ENCODE results near the gene ENPP5.

The ENPP5 gene

DNA sequence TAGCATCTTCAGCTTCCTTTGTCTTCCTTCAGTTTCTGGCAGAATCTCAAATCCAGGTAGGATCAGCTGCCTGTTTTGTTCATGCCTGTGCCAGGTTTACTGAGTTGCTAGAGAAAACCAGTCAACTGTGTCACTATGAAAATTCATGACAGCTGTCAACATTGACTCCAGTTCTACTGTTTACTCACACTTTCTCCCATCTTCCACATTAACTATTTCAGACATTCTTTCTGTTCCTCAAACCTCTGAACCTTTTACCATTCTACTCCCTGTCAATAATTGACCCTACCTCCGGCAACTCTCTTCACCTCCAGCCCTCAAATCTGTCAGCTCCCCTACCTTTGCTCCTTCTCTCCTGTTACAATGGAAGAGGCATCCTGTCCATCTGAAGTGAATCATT is 32.5 kb downstream of the ENPP5 start (continued):
- TF ChIP-seq ZC3H10 (CRISPR knock-in tag; IDR thresholded peaks at IDR 0.05) (no peak), CSDC2 (CRISPR knock-in tag; IDR thresholded peaks at IDR 0.05) (no peak), OSR1 (CRISPR knock-in tag; IDR thresholded peaks at IDR 0.05) (no peak), PPARA (CRISPR knock-in tag; IDR thresholded peaks at IDR 0.05; ENCODE audit: borderline replicate concordance) (no peak), ZNF8 (CRISPR knock-in tag; IDR thresholded peaks at IDR 0.05) (no peak), SNAI2 (CRISPR knock-in tag; IDR thresholded peaks at IDR 0.05) (no peak), BACH2 (CRISPR knock-in tag; IDR thresholded peaks at IDR 0.05; ENCODE audit: borderline replicate concordance) (no peak)
- TF ChIP-seq, protein P1, sequence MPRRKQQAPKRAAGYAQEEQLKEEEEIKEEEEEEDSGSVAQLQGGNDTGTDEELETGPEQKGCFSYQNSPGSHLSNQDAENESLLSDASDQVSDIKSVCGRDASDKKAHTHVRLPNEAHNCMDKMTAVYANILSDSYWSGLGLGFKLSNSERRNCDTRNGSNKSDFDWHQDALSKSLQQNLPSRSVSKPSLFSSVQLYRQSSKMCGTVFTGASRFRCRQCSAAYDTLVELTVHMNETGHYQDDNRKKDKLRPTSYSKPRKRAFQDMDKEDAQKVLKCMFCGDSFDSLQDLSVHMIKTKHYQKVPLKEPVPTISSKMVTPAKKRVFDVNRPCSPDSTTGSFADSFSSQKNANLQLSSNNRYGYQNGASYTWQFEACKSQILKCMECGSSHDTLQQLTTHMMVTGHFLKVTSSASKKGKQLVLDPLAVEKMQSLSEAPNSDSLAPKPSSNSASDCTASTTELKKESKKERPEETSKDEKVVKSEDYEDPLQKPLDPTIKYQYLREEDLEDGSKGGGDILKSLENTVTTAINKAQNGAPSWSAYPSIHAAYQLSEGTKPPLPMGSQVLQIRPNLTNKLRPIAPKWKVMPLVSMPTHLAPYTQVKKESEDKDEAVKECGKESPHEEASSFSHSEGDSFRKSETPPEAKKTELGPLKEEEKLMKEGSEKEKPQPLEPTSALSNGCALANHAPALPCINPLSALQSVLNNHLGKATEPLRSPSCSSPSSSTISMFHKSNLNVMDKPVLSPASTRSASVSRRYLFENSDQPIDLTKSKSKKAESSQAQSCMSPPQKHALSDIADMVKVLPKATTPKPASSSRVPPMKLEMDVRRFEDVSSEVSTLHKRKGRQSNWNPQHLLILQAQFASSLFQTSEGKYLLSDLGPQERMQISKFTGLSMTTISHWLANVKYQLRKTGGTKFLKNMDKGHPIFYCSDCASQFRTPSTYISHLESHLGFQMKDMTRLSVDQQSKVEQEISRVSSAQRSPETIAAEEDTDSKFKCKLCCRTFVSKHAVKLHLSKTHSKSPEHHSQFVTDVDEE (CRISPR knock-in tag; IDR thresholded peaks at IDR 0.05) = no peak

DNA sequence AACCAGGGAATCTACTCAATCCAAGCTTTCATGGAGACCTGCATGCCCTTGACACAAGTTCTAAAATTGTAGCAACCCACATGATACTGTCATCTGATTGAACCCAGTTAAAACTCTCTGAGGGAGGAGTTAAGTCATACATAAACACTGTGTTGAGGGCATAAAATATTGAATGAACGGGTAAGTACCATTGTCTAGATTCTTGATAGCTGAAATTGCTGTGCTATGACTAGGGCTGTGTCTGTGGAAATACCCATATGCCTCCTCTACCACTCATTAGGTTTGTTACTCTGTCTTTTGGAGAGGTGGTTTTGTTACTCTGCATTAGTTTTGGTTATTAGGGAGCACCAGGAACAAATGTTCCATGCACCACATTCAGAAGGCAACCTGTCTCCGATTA is 33.4 kb downstream of the ENPP5 start:
- TF ChIP-seq, protein P2, sequence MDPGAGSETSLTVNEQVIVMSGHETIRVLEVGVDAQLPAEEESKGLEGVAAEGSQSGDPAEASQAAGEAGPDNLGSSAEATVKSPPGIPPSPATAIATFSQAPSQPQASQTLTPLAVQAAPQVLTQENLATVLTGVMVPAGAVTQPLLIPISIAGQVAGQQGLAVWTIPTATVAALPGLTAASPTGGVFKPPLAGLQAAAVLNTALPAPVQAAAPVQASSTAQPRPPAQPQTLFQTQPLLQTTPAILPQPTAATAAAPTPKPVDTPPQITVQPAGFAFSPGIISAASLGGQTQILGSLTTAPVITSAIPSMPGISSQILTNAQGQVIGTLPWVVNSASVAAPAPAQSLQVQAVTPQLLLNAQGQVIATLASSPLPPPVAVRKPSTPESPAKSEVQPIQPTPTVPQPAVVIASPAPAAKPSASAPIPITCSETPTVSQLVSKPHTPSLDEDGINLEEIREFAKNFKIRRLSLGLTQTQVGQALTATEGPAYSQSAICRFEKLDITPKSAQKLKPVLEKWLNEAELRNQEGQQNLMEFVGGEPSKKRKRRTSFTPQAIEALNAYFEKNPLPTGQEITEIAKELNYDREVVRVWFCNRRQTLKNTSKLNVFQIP (CRISPR knock-in tag; IDR thresholded peaks at IDR 0.05; ENCODE audit: borderline replicate concordance, low read depth) = no peak
- TF ChIP-seq BACH2 (CRISPR knock-in tag; IDR thresholded peaks at IDR 0.05; ENCODE audit: borderline replicate concordance) = no peak
- no peak for ATAC-seq

DNA sequence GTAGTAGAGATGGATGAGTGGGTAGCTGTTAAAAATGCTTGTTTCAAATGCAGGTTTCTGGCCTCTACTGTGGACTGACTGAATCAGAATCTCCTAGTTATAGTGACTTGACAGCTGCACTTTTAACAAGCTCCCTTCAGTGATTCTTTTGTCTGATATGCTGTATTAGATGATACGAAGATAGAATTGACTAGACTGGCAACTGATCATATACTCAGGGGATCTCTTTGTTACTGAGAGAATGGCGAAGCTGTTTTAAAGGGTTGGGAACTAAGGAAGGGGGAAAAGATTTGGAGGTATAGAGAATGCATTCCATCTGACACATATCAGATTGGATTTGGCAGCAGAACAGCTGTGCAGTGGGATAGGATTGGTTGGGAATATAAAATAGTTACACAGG is 33.9 kb downstream of the ENPP5 start:
- no peak for ATAC-seq
- no peak for TF ChIP-seq ESRRG (CRISPR knock-in tag; IDR thresholded peaks at IDR 0.05)
- TF ChIP-seq, protein P3, sequence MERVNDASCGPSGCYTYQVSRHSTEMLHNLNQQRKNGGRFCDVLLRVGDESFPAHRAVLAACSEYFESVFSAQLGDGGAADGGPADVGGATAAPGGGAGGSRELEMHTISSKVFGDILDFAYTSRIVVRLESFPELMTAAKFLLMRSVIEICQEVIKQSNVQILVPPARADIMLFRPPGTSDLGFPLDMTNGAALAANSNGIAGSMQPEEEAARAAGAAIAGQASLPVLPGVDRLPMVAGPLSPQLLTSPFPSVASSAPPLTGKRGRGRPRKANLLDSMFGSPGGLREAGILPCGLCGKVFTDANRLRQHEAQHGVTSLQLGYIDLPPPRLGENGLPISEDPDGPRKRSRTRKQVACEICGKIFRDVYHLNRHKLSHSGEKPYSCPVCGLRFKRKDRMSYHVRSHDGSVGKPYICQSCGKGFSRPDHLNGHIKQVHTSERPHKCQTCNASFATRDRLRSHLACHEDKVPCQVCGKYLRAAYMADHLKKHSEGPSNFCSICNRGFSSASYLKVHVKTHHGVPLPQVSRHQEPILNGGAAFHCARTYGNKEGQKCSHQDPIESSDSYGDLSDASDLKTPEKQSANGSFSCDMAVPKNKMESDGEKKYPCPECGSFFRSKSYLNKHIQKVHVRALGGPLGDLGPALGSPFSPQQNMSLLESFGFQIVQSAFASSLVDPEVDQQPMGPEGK (CRISPR knock-in tag; IDR thresholded peaks at IDR 0.05; ENCODE audit: borderline replicate concordance) = no peak
- TF ChIP-seq ZNF70 (CRISPR knock-in tag; IDR thresholded peaks at IDR 0.05) = no peak
- TF ChIP-seq ZFP3 (CRISPR knock-in tag; IDR thresholded peaks at IDR 0.05) = no peak
- no peak for TF ChIP-seq CSDC2 (CRISPR knock-in tag; IDR thresholded peaks at IDR 0.05)
- TF ChIP-seq ARNTL (CRISPR knock-in tag; IDR thresholded peaks at IDR 0.05; ENCODE audit: borderline replicate concordance, low read depth) = no peak
- TF ChIP-seq ZFP30 (CRISPR knock-in tag; IDR thresholded peaks at IDR 0.05) = no peak
- no peak for TF ChIP-seq BACH2 (CRISPR knock-in tag; IDR thresholded peaks at IDR 0.05; ENCODE audit: borderline replicate concordance)
- TF ChIP-seq ZNF565 (CRISPR knock-in tag; conservative IDR thresholded peaks at IDR 0.05; ENCODE audit: low read depth) = no peak
- TF ChIP-seq GLIS3 (CRISPR knock-in tag; IDR thresholded peaks at IDR 0.05) = no peak
- no peak for TF ChIP-seq ISL1 (CRISPR knock-in tag; IDR thresholded peaks at IDR 0.05)
- no peak for TF ChIP-seq SNAI2 (CRISPR knock-in tag; IDR thresholded peaks at IDR 0.05)
- TF ChIP-seq, protein P1 (CRISPR knock-in tag; IDR thresholded peaks at IDR 0.05) = no peak
- TF ChIP-seq, protein P2 (CRISPR knock-in tag; IDR thresholded peaks at IDR 0.05; ENCODE audit: borderline replicate concordance, low read depth) = no peak
- TF ChIP-seq OSR1 (CRISPR knock-in tag; IDR thresholded peaks at IDR 0.05) = no peak

All from SK-N-SH treated with all-trans-retinoic acid at 6 μM for 48 hours (cell line).